Activated CD4-positive, alpha-beta T cell treated with anti-CD3 and anti-CD28 coated beads, Interleukin-2, amount 50 U/mL, for 16 hours (primary cell): ENCODE measurements around the gene SORBS1.
"Not testable (repeated sequence)": the region's sequence is repeated elsewhere in the genome, so short reads cannot be mapped to it uniquely, and the experiment has no call there.

Experiments
- DNase-seq: peaks from one replicate; pipeline ENCODE4 v3.0.0-alpha.2; 2020

Gene SORBS1

DNA sequence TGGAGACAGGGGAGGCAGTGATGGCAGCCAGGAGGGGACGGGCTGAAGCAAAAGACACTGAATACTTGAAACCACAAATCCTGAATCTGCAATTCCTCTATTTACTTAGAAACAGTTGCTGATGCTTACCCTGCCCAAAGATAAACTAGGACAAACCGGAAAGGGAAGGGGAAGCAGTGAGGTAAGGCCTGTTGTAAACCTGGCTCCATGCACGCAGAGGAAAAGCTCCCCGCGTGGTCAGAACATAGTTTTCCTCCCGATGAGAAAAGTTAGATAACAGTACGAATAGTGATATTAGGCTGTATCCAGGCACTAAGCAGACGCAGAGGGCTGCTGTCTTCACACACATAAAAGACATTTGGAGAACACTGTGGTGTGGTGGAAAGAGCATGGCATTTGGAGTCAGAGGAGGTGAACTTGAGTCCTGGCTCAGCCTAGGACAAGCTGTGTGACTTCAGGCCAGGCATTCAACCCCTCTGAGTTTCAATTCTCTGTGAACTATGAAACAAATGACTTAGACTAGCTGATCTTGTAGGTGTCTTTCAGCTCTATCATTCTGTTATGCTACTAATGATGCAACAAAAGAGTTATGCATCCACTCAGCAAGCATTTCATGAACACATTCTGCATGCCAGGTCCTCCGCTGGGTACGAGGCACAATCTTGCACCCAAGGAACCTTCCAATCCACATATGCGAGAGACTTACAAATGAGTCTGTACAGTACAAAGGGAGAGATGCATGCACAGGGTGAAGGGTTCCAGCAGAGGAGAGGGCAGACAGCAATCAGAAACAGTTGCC is 80.9 kb downstream of the SORBS1 start:
- DNase-seq: no peak

DNA sequence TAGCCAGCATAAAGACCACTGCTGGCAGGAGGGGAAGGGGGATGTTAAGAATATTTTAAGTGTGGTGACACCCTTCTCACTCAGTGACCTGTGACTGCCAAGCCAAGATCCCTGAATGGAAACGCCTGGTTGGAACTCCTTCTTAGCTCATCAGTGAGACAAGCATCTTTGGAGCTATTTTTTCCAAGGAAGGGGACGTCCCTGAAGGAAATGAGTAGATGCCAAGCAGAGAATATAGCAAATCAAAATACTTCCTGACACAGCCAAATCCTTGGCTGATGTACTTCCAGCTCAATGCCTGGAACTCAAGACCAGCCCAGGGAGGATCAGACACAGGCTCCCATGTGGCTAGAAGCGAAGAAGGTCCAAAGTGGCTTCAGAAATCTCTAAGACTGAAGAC is 82.2 kb downstream of the SORBS1 start:
- no peak for DNase-seq

DNA sequence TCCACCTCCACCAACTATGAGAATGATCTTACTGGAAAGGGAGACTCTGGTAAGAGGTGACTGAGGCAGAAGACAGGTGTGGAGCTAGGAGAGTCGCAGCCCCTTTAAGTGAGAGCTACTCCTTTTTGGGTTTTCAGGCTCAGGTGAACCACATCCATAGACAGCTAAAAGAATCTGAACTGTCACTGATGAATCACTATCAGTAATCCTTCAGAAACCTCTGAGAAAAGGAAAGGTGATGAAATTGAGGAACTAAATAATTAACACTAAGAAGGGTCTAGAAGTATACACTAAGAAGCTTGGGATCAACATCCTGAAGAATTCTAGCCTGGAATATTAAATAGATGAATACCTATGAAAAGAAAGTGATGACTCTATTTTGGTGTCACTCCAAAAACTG is 83.0 kb downstream of the SORBS1 start:
- no peak for DNase-seq

DNA sequence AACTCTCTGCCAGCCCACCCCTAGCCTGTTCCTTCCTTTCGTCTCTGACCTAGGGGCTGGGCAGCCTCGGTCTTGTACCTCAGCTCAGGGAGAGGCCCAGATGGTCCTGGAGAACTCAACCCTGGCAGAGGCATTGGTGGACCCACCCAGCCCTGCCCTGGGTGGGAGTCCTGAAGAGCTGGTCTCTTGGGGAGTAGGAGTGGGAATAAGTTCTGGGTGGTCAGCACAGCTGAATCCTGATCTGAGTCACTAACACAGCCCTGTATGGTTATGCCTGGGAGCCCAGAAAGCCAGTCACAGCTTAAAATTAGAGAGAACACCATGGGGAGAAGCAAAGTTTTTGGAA is 84.0 kb downstream of the SORBS1 start:
- DNase-seq: no peak

DNA sequence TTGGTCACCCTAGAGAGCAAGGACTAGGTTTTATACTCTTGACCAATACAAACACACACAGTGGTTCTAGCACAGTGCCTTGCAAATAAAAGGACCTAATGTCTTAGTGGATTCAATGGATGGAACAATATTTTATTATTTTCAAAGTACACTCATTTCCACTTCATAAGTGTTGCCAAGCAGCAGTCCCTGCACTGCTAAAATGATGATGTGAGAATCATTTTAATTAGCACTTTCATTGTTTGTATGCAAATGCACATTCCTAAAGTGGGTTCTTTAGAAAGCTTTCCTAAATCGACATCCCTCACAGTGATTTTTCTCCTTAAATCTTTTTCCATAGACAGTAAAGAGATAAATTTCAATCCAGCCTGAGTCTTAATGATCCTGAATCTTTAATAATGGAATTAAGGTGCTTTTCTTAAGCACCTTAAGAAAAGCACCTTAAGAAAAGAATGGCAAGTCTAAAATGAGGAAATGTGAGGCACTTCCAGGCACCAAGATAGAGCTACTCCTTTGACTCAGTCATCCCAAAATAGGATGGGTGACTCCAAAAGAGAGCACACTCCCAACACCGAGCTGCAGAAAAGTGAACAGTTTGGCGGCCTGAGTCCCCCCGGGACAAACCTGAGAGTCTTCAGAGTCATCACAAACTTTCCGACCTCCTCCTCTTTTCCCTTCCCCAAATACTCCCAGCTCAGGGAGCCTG is 84.5 kb downstream of the SORBS1 start:
- no peak for DNase-seq

DNA sequence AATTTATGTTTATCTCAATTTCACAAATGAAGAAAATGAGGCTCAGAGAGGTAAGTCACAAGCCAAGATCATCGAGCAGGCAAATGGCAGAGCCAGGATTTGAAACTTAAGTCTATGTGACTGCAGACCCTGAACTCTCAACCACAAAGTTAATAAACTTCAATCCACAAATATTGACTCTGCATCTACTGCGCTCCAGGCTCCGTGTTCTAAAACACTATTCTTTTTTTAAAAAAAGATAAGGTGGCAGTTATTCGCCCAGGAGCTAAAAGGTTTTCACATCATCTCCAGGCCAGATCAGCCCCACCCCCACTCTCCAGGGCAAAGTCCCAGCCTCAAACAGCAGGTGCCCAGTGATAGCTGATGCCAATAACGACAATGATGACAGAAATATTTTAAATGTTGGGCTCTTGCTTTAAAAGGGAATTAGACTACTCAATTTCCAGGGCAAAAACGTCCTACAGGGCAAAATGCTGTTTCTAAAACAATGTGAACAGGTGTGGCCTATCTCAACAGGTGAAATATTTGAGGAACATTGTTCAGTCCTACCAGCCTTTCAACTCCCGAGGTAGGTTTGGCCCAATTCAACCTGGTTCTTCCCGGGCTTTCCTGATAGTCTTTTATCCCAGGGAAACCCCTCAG is 85.2 kb downstream of the SORBS1 start:
- DNase-seq: no peak

DNA sequence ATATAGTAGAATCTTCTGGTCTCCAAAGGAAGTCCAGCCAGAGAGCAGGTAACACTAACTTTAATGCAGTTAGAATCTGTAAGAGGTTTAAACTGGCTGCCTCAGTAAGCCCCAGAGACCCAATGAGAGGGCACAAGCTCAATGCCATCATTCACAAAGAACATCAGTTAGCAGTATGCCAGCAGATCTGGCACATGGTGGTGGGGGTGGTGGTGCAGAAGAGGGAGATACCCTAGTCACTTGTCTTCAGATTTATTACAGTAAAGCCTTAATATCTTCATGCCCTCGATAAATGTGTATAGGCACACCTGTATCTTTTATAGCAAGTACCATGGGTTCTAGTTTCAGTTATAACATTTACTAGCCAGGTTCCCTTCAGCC is 86.2 kb downstream of the SORBS1 start:
- DNase-seq: no peak

DNA sequence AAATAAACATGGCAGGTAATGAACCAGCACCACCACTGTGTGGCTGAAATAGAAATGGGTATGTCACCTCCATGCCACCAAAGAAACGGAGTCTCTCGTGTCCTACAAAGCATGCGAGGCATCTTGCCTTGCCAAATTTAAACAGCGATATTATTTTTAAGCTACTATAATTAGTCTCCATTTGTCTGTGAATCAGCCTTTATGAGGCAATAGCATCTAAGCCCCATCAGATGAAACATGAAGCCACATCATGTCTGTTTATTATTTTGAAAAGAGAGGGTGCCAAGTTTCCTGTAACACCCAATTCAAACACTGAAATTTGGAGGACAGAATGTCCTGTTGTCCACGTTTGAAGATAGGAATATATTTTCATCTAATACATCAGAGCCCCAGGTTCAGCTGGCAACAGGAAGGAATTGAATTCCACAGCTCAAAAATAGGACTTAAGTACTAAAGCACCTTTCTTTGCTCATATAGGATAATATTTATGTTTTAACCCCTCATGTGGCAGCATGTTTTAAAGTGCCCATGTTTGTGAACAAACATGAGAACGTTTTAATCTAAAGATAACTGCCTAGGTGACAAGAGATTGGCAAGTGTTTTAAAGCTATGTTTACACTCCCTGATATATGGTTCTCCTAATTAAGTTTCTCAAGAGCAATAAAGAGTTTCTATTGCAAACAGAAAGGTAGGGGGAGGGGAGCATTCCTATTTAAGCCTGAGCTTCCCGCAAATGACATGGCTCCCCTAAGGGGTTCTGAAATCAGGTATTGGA is 86.8 kb downstream of the SORBS1 start:
- DNase-seq: no peak

DNA sequence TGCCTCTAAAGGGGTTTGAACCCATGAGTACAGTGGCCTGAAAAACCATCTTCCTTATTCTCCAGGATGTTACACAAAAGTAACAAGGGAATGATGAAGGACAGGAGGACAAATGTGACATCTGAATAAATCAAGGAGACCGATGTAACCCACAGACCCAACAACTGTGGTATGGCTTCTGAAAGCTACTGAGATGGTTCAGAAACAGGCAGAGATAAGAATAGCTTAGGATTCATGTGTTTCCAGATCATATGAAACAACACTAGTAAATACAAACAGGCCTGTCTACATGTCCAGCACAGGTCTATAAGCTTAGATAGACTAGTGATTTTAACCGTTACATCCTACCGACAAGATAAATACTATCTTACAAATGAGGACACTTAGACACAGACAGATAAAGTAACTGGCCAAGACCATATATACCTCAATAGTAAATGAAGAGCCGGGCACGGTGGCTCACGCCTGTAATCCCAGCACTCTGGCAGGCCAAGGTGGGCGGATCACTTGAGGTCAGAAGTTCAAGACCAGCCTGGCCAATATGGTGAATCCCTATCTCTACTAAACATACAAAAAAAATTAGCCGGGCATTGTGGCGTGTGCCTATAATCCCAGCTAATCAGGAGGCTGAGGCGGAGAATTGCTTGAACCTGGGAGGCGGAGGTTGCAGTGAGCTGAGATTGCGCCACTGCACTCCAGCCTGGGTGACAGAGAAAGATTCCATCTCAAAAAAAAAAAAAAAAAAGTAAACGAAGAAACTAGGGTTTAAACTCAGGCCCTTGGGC is 88.7 kb downstream of the SORBS1 start:
- no peak for DNase-seq

DNA sequence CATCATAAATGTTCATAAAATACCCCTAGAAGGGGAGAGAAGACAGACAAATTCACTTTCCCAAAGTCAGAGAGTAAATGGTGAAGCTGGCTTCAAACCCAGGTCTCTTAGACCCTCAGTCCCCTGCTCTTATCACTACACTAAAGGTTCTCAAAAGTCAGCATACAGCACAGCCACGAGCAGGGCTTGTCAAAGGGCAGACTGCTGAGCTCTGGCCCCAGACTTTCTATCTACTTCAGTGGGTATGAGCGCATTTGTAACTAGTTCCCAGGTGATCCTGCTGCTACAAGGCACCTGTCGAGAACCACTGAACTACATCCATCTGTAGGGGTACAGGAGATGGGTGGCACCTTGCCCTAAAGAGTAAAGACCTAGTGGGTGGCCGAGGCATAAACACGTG is 91.5 kb downstream of the SORBS1 start:
- no peak for DNase-seq

DNA sequence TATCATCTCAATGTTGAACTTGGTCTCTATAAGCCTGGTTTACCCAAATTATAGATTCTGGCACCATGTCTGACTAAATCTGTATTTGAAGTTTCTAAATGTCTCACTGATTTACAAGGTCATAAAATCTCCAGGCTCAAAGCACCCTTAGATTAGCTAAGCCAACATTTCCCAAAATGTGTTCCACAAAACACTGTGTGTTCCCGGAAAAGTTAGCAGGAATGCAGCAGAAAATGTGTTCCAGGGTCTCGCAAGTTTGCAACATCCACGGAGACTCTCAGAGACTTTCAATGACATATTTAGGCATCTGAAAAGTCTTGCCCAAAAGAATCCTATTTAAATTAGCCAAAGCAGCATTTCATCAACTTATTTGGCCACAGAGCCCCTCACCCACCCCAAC is 91.9 kb downstream of the SORBS1 start:
- no peak for DNase-seq

DNA sequence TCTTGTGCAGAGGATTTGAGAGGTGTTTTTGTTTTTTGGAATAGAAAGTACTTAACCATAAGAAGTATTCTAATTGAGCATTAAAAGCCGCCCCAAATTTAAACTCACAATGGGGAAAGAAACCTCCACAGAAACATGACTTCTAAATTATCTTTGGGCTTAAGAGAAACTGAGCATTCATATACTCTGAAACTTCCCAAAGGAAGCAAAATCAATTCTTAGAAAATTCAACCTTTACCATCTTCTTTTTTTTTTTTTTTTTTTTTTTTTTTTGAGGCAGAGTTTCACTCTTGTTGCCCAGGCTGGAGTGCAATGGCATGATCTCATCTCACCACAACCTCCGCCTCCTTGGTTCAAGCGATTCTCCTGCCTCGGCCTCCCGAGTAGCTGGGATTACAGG is 93.5 kb downstream of the SORBS1 start:
- DNase-seq: not testable (repeated sequence)

DNA sequence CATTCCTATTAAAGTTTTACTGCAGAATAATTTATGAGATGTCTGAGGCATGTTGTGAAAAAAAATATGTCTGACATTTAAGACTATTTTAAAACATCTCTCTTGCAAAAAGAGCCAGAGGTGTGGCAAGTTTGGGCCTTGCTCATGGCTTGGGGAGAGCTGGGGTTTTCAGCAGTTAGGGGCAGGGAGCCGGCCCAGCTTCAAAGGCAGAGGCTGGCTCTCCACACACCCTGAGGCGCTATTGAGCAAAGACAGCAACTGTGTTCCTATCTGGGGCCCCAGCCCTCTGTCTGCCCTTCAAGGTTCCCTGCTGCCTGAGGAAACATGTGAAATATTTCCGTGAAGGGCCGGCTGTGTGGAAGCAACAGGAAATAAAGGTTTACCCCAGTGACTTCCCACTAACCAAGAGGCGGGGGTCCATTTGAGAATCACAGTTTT is 94.0 kb downstream of the SORBS1 start:
- no peak for DNase-seq

DNA sequence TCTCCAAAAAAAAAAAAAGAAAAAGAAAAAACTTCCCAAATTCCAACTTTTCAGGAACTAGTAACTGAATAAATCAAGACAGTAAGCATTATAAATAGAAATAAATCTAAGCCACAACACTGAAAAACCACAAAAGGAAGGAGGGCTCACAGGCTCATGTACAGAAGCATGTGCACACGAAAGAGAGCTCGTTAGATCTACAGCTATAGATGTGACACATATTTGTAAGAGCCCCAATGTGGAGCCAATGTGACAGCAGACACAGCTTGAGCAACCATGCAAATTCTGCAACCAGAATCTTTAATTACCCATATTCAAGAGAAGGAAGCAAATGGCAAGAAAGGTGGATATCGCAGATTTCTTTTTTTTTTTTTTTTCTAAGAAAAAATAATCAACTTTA is 94.7 kb downstream of the SORBS1 start:
- DNase-seq: no peak

DNA sequence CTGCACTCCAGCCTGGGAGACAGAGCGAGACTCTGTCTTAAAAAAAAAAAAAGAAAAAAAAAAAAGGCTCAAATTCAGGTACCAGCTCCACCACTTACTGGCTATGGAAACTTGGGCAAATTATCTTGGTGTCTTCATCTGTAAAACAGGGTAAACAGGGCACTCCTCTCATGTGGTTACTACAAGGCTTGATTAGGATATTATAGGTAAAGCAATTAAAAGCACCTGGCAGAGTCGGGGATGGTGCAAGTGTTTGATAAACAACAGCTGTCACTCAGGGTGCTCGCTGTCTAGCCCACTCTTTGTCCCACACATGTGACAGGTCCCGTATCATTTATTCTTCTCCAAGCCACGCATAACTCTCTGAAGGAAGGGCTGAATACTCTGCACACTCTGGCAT is 96.9 kb downstream of the SORBS1 start:
- DNase-seq: no peak

DNA sequence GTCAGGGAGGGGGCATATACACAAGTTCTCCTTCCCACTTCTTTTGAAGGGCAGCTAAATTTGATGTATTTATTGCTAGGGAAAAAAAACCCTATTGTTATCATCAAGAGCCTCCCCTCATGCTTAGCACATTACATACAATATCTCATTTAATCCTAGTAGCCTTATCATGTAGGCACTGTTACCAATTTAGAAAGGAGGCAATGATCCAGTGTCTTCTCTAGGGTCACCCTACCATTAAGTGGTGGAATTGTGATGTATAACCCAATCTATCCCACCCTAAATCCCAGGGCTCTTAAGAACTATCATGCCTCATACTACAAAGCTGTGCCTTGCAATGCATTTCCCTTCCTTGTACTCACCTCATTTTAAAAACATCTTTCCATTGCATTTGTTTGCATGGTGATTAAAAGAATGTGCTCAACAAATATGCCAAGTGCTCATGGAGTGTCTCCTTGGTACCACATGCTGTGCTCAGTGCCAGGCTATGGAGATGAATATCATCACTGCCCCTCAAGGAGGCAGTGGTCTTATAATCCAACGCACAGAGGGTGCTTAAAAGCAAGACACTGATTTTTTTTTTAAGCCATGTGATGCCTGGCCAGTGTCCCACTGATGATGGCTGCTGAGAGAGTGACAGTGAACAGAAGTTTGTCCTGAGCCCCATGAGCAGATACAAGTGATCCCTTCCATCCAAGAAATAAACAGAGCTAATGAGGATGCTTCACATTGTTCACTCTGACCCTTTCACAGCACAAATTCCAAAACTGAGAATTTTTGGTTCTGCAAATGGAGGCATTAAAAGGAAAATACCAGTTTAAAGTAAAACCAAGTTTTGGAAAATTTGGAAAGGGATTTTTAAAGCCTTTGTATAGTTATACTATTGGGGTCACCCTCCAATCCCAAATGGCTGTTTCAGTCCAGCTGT is 98.2 kb downstream of the SORBS1 start:
- DNase-seq: no peak

DNA sequence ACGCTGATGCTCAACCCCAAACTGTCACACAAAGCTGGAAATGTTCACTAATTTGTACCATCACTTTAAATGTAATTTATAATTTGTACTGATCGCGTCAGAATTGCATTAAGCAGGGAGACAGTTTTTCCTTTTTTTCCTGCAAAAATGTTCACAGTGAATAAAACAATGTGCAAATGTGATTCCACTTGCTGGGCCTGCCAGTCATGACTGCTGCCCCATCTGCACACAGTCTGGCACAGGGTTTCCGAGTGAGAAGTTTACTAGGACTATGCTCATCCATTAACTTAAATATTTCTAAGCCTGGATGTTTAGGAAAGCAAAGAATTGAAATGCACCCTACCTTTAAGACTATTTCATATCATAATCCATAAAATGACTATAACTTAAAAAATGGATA is 99.6 kb downstream of the SORBS1 start:
- DNase-seq: no peak

DNA sequence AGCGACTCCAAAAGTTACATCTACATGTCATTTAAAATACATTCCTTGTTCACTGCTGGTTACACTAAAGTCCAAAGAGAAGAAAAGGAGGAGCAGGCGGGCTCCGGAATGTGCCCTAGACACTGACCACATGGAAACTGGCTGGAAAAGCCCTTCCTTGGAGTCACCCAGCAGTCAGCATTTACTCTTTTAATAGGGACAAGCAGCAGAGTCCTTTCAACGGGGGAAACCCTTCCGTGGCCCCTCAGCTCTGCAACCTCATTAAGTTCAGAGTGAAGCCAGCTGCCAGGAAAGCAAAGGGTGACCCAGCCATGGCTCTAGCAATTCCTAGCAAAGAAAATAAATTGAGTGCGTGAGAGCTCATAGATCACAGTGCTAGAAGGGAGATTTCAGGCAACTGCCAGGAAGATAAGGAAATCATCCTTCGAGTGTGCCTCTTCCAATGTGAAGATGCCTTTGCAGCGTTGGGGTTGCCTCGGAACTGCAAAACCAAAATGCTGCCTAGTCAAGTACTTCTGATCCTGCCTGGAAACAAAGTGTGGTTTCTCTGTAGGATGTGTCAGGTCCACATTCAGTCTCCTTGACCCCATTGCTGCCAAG is 101.6 kb downstream of the SORBS1 start:
- DNase-seq: no peak

DNA sequence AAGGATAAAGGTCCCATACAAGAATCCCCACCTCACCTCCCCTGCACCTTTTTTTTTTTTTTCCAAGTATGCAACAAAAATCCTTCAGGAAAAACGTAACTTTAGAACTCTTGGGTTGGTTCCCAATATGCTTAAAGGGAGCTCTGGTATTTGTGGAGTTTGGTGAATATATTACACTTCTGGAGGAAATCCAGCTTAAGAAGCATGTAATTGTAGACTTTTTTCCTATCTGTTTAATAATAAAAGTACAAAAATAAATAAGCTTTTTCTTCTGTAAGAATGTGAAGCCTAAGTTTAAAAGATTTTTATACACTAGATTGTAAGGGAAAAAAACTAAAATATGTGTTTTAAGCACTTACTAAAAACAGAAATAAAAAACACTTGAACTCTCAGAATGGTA is 102.3 kb downstream of the SORBS1 start:
- DNase-seq: no peak

DNA sequence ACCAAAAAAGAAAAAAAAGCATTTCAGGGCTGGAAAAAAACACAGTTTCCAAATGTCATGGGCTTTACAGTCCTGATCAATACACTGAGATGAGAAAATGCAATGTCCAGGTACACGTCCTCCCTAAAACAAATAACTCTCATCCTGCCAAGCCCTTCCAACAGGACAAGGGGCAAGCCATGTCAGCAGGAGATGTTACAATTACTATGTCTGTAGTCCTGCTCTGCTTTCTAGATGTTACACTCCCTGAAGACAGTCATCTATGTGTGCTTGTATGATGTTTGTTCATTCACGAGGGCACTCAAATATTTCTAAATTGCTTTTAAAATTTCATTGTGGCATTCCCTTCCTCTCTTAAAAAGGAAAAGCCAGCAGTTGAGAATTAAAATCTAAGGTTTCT is 103.2 kb downstream of the SORBS1 start:
- DNase-seq: no peak

DNA sequence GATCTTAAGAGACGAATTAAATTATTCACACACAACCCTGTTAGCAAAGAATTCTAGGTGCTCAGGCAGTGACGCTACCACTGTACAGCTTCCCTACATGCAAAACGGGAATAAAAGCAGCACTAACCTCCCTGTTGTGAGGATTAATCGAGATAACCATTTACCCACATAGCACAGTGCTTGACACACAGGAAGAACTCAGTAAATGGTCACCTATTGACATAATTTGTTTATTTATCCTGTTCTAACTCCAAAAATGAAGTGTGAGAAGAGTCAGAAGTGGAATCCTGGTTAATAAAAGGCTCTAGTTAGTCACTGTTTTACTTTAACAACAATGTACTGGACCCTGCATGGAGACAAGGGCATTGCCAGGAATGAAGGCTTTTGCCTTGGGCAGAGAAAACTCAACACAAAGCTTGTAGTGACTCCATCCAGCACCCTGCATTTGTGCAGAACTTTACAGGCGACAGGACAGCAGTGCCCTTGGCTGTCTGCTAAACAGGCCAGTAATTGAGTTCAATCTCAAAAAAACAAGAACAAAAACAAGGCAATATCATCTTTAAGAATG is 103.8 kb downstream of the SORBS1 start:
- DNase-seq: no peak
